Ishikawa (cell line): ENCODE data around the gene PINK1.
A peak's percentile ranks its signal among the peaks of the same experiment; 100 is the strongest.

Experiments
- CEBPB ChIP-seq: IDR thresholded peaks from 2 replicates; pipeline ENCODE4 v1.6.1; 2012
- CREB1 ChIP-seq: IDR thresholded peaks from 2 replicates; pipeline ENCODE4 v1.6.1; 2012; ENCODE audit warnings: low read depth
- EGR1 ChIP-seq: IDR thresholded peaks from 2 replicates; pipeline ENCODE4 v1.6.1; 2012
- EP300 ChIP-seq: IDR thresholded peaks from 2 replicates; pipeline ENCODE4 v1.6.1; 2012; ENCODE audit warnings: borderline replicate concordance
- FOXM1 ChIP-seq: IDR thresholded peaks from 2 replicates; pipeline ENCODE4 v1.6.1; 2012; ENCODE audit warnings: low read depth, borderline replicate concordance
- MAX ChIP-seq: IDR thresholded peaks from 2 replicates; pipeline ENCODE4 v1.6.1; 2012
- NFIC ChIP-seq: IDR thresholded peaks from 2 replicates; pipeline ENCODE4 v1.6.1; 2012
- RAD21 ChIP-seq: IDR thresholded peaks from 2 replicates; pipeline ENCODE4 v1.6.1; 2012; ENCODE audit warnings: low read depth
- REST ChIP-seq: IDR thresholded peaks from 2 replicates; pipeline ENCODE4 v1.6.1; 2012; ENCODE audit warnings: low read depth, mild to moderate bottlenecking
- TAF1 ChIP-seq: IDR thresholded peaks from 2 replicates; pipeline ENCODE4 v1.6.1; 2012; ENCODE audit warnings: low read depth, mild to moderate bottlenecking
- TCF12 ChIP-seq: IDR thresholded peaks from 2 replicates; pipeline ENCODE4 v1.6.1; 2012; ENCODE audit warnings: low read depth
- TEAD4 ChIP-seq: IDR thresholded peaks from 2 replicates; pipeline ENCODE4 v1.6.1; 2012
- USF1 ChIP-seq: IDR thresholded peaks from 2 replicates; pipeline ENCODE4 v1.6.1; 2012
- YY1 ChIP-seq: IDR thresholded peaks from 2 replicates; pipeline ENCODE4 v1.6.1; 2012; ENCODE audit warnings: low read depth
- ZBTB7A ChIP-seq: IDR thresholded peaks from 2 replicates; pipeline ENCODE4 v1.6.1; 2012; ENCODE audit warnings: low read depth

Gene PINK1

GRCh38 chr1:20601129-20601825, 32.0 kb upstream of the PINK1 start:
- no peak; the same call in 1 of the 2 replicates for TF ChIP-seq USF1
- no peak for TF ChIP-seq FOXM1
- TF ChIP-seq EP300: no peak
- TF ChIP-seq CREB1: no peak
- TF ChIP-seq RAD21: no peak

- TF ChIP-seq YY1: no peak
- no peak for TF ChIP-seq RAD21
- TF ChIP-seq ZBTB7A: no peak
- no peak for TF ChIP-seq CEBPB
- no peak for TF ChIP-seq TAF1
- TF ChIP-seq EGR1: no peak
- TF ChIP-seq TCF12: no peak
- TF ChIP-seq EP300: no peak
- no peak for TF ChIP-seq FOXM1
- TF ChIP-seq TEAD4: no peak
- no peak for TF ChIP-seq USF1
- TF ChIP-seq NFIC: no peak
Observed at GRCh38 chr1:20602851-20603450, 30.3 kb upstream of the PINK1 start.

- no peak for TF ChIP-seq CEBPB
- peak; percentile 74 for TF ChIP-seq YY1
- no peak for TF ChIP-seq CREB1
- TF ChIP-seq EGR1: no peak
- no peak for TF ChIP-seq TEAD4
- TF ChIP-seq FOXM1: no peak
- TF ChIP-seq TCF12: no peak
- peak; percentile 86 for TF ChIP-seq USF1
- no peak for TF ChIP-seq EP300
- no peak for TF ChIP-seq RAD21
Observed at GRCh38 chr1:20603504-20604464, 29.5 kb upstream of the PINK1 start.

GRCh38 chr1:20604678-20605077, 28.6 kb upstream of the PINK1 start:
- TF ChIP-seq TEAD4: no peak
- TF ChIP-seq TAF1: no peak
- no peak for TF ChIP-seq NFIC
- no peak for TF ChIP-seq CREB1
- no peak for TF ChIP-seq FOXM1
- no peak for TF ChIP-seq TCF12
- TF ChIP-seq MAX: no peak
- no peak for TF ChIP-seq CEBPB
- no peak for TF ChIP-seq RAD21
- TF ChIP-seq USF1: no peak
- TF ChIP-seq YY1: no peak
- no peak for TF ChIP-seq REST
- TF ChIP-seq ZBTB7A: no peak
- TF ChIP-seq EP300: no peak
- no peak for TF ChIP-seq EGR1

- TF ChIP-seq TAF1 (no peak), FOXM1 (no peak), EP300 (no peak), EGR1 (no peak), ZBTB7A (no peak)
Observed at GRCh38 chr1:20609541-20609940, 23.7 kb upstream of the PINK1 start.

GRCh38 chr1:20610970-20611369, 22.3 kb upstream of the PINK1 start:
- no peak for TF ChIP-seq REST
- TF ChIP-seq EP300: no peak
- TF ChIP-seq MAX: no peak
- TF ChIP-seq TEAD4: no peak
- no peak for TF ChIP-seq TCF12
- TF ChIP-seq FOXM1: no peak
- TF ChIP-seq CREB1: no peak
- no peak for TF ChIP-seq ZBTB7A
- TF ChIP-seq EGR1: no peak
- TF ChIP-seq TAF1: no peak
- no peak for TF ChIP-seq YY1
- no peak for TF ChIP-seq NFIC
- TF ChIP-seq USF1: no peak
